ENCODE data around the gene HAGH.

DNA sequence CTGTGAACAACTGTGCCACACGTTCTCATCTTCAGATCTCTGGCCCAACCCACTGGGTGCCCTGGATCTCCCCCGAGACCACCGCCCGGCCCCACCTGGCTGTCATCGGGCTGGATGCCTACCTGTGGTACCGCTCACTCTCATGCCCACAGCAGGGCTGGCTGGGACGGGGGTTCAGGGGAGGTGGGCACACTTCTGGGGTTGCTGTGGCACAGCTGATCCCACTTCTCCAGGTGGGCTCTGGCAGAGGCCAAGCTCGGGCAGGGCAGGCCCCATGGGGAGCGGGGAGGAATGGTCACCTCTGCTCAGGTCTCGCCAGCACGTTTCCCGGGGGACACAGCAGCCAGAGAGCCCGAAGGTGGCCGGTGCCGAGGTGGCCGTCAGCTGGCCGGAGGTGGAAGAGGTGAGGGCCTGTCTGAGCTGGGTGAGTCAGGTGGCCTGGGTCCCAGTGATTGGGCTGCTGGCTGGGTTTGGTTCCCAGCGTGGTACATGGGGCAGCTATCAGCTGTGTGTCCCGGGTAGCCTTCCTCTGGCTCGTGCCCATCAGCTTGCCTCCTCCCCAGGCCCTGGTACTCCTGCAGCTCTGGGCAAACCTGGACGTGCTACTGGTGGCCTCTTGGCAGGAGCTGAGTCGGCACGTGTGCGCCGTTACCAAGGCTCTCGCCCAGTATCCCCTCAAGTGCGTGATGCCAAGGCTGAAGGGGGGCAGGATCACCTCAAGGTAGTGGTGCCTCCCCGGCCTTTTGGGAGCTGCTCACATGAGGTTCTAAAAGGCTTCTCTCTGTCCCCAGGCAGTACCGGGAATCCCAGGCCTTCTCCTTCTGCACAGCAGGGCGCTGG, 51.4 kb downstream of the HAGH start:
- no peak for TF ChIP-seq CTCF (IDR thresholded peaks at IDR 0.05)
- no peak for TF ChIP-seq POLR2A (IDR thresholded peaks at IDR 0.05)
- TF ChIP-seq EP300 (IDR thresholded peaks at IDR 0.05): no peak
